Stimulated activated CD4-positive, alpha-beta T cell treated with anti-CD3 and anti-CD28 coated beads, Interleukin-2, amount 100 ng/mL, for 4 hours (primary cell): Measurements from ENCODE around the gene RASSF8.

Source experiments
- DNase-seq: peaks from one replicate; pipeline ENCODE4 v3.0.0-alpha.2; 2020; ENCODE audit warnings: low read depth

RASSF8 gene

GRCh38 chr12:25958428-25959070, at the start of gene RASSF8:
TSS of gene RASSF8 (plus strand) at chr12:25958682. CDS start at chr12:26055344, 96,662 bp downstream.
- DNase-seq, result no peak

- no peak for DNase-seq
Observed at GRCh38 chr12:25914551-25914950, 43.9 kb upstream of the RASSF8 start.

- DNase-seq, result no peak
Observed at GRCh38 chr12:25924491-25925001, 33.9 kb upstream of the RASSF8 start.

- no peak for DNase-seq
Observed at GRCh38 chr12:25925064-25925463, 33.4 kb upstream of the RASSF8 start.

GRCh38 chr12:25926536-25926935, 31.9 kb upstream of the RASSF8 start:
- no peak for DNase-seq

- DNase-seq, result no peak
Observed at GRCh38 chr12:25929142-25929541, 29.3 kb upstream of the RASSF8 start.

- DNase-seq, result no peak
Observed at GRCh38 chr12:25932971-25933370, 25.5 kb upstream of the RASSF8 start.

GRCh38 chr12:25934456-25934855, 24.0 kb upstream of the RASSF8 start:
- DNase-seq, result no peak

GRCh38 chr12:25935355-25936144, 22.9 kb upstream of the RASSF8 start:
- no peak for DNase-seq

- DNase-seq, result no peak
Observed at GRCh38 chr12:25937096-25937495, 21.4 kb upstream of the RASSF8 start.

- DNase-seq, result no peak
Observed at GRCh38 chr12:25938581-25938980, 19.9 kb upstream of the RASSF8 start.

GRCh38 chr12:25939606-25940005, 18.9 kb upstream of the RASSF8 start:
- no peak for DNase-seq

GRCh38 chr12:25940886-25941285, 17.6 kb upstream of the RASSF8 start:
- no peak for DNase-seq

- DNase-seq, result no peak
Observed at GRCh38 chr12:25942709-25943108, 15.8 kb upstream of the RASSF8 start.

- DNase-seq, result no peak
Observed at GRCh38 chr12:25943940-25944339, 14.5 kb upstream of the RASSF8 start.

GRCh38 chr12:25949343-25949742, 9.1 kb upstream of the RASSF8 start:
- DNase-seq, result no peak

- DNase-seq, result no peak
Observed at GRCh38 chr12:25950329-25951115, 8.0 kb upstream of the RASSF8 start.

- no peak for DNase-seq
Observed at GRCh38 chr12:25957793-25958427, 572 bp upstream of the RASSF8 start.

GRCh38 chr12:25959071-25959961, 834 bp downstream of the RASSF8 start:
- DNase-seq, result no peak

GRCh38 chr12:25960143-25960542, 1.7 kb downstream of the RASSF8 start:
- no peak for DNase-seq

GRCh38 chr12:25960961-25961360, 2.5 kb downstream of the RASSF8 start:
- DNase-seq, result no peak
